ENCODE results near the gene PIGZ.

The PIGZ gene

GRCh38 chr3:196987022-196987421 is 18.4 kb upstream of the PIGZ start:
- Histone ChIP-seq H3K79me2 (ENCODE audit: low read length) (no peaks in the 10 kb centered on the region), H2AFZ (ENCODE audit: low read depth, low read length) (no peak overlapping the region), H3K4me3 (ENCODE audit: low read length) (no peak overlapping the region), H3K4me1 (ENCODE audit: low read length) (peaks cover 5% of the 10 kb centered on the region; the same call in 1 of the 2 replicates), H3K36me3 (replicated peaks; ENCODE audit: low read depth, low read length) (peaks cover 6% of the 10 kb centered on the region), H3K4me2 (ENCODE audit: low read length) (no peak overlapping the region), H3K27ac (ENCODE audit: low read length) (no peak overlapping the region), H3K9ac (ENCODE audit: low read length) (no peak overlapping the region), H4K20me1 (ENCODE audit: insufficient read depth, low read length) (no peaks in the 10 kb centered on the region), H3K9me3 (ENCODE audit: insufficient read depth, low read length) (peaks cover 10% of the 10 kb centered on the region), H3K27me3 (ENCODE audit: low read depth, low read length) (no peaks in the 10 kb centered on the region)
- TF ChIP-seq EZH2phosphoT487 (IDR thresholded peaks at IDR 0.05; ENCODE audit: low read depth) (no peak), CTCF (IDR thresholded peaks at IDR 0.05; ENCODE audit: low read depth, low read length) (no peak)

DNA sequence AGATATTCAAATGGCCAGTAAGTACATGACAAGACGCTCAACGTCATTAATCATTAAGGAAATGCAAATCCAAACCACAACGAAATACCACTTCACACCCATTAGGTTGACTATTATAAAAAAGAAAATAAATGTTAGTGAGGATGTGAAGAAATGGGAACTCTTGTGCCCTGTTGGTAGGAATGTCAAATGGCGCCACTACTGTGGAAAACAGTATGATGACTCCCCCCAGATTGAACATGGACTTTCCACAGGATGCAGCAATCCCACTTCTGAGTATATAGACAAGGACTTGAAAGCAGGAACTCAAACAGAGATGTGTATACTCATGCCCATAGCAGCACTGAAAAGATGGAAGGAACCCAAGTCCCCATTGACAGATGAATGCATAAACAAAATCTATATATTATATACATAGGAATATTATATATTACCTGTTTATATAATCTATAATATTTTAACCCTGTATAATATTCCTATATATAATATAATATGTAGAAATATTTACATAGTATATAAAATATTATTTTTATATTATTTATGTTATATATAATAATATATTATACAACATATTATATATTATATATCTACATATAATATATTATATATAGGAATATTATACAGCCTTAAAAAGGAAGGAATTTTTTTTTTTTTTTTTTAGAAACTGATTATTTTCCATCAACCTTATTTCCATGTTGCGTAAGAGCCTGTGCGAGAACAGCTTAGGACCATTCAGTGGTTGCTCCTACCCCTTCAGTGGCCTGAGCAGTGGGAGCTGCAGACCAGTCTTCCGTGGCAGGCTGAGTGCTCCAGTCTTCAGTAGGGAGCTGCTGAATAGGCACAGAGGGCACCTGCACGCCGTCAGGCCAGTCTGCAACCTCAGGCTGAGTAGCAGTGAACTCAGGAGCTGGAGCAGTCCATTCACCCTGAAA is 17.6 kb upstream of the PIGZ start:
- Histone ChIP-seq H2AFZ (ENCODE audit: low read depth, low read length) (no peak overlapping the region), H3K27me3 (ENCODE audit: low read depth, low read length) (no peaks in the 10 kb centered on the region), H4K20me1 (ENCODE audit: insufficient read depth, low read length) (no peaks in the 10 kb centered on the region), H3K27ac (ENCODE audit: low read length) (no peak overlapping the region), H3K4me1 (ENCODE audit: low read length) (peaks cover 5% of the 10 kb centered on the region; the same call in 1 of the 2 replicates), H3K36me3 (replicated peaks; ENCODE audit: low read depth, low read length) (peaks cover 6% of the 10 kb centered on the region), H3K9me3 (ENCODE audit: insufficient read depth, low read length) (peaks cover 10% of the 10 kb centered on the region), H3K79me2 (ENCODE audit: low read length) (no peaks in the 10 kb centered on the region), H3K4me3 (ENCODE audit: low read length) (no peak overlapping the region), H3K4me2 (ENCODE audit: low read length) (no peak overlapping the region), H3K9ac (ENCODE audit: low read length) (no peak overlapping the region)
- TF ChIP-seq EZH2phosphoT487 (IDR thresholded peaks at IDR 0.05; ENCODE audit: low read depth) (no peak), CTCF (IDR thresholded peaks at IDR 0.05; ENCODE audit: low read depth, low read length) (no peak)

DNA sequence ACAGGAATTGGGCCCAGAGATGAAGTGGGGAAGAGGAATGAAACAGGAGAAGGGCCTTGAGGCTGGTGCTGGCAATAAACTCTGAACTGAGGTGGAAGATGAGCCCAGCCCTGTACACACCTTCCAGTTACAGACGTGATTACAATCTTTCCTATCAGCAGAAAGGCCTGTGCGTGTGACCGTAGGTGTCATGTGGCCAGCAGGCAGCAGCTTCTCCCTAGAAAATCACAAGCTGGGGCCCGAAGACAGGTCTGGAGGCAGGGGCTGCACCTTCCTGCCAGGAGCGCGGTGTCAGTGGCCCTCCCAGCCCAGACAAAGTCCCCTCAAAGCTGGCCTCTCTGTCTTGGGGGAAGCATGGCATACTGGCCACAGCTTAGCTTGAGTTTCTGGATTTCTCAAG is 16.7 kb upstream of the PIGZ start:
- Histone ChIP-seq H3K27ac (ENCODE audit: low read length) (no peak overlapping the region), H2AFZ (ENCODE audit: low read depth, low read length) (no peak overlapping the region)
- TF ChIP-seq CTCF (IDR thresholded peaks at IDR 0.05; ENCODE audit: low read depth, low read length) (no peak), EZH2phosphoT487 (IDR thresholded peaks at IDR 0.05; ENCODE audit: low read depth) (no peak)

GRCh38 chr3:196983186-196983585 is 14.6 kb upstream of the PIGZ start:
- peaks cover 4% of the 10 kb centered on the region; the same call in 1 of the 2 replicates for H3K4me1 ChIP-seq (ENCODE audit: low read length)
- H4K20me1 ChIP-seq (ENCODE audit: insufficient read depth, low read length): no peaks in the 10 kb centered on the region
- peaks cover 10% of the 10 kb centered on the region for H3K9me3 ChIP-seq (ENCODE audit: insufficient read depth, low read length)
- TF ChIP-seq EZH2phosphoT487 (IDR thresholded peaks at IDR 0.05; ENCODE audit: low read depth) (no peak), CTCF (IDR thresholded peaks at IDR 0.05; ENCODE audit: low read depth, low read length) (no peak)
- no peak overlapping the region for H3K9ac ChIP-seq (ENCODE audit: low read length)
- no peaks in the 10 kb centered on the region for H3K27me3 ChIP-seq (ENCODE audit: low read depth, low read length)
- H3K27ac ChIP-seq (ENCODE audit: low read length): no peak overlapping the region
- no peak overlapping the region for H3K4me3 ChIP-seq (ENCODE audit: low read length)
- H3K79me2 ChIP-seq (ENCODE audit: low read length): no peaks in the 10 kb centered on the region
- H2AFZ ChIP-seq (ENCODE audit: low read depth, low read length): no peak overlapping the region
- no peak overlapping the region for H3K4me2 ChIP-seq (ENCODE audit: low read length)
- H3K36me3 ChIP-seq (replicated peaks; ENCODE audit: low read depth, low read length): peaks cover 6% of the 10 kb centered on the region

More for the DNA sequence above, 16.7 kb upstream of the PIGZ start:
- H3K9ac ChIP-seq (ENCODE audit: low read length): no peak overlapping the region
- no peak overlapping the region for H3K4me3 ChIP-seq (ENCODE audit: low read length)
- peaks cover 10% of the 10 kb centered on the region for H3K9me3 ChIP-seq (ENCODE audit: insufficient read depth, low read length)
- no peaks in the 10 kb centered on the region for H3K79me2 ChIP-seq (ENCODE audit: low read length)
- no peaks in the 10 kb centered on the region for H3K27me3 ChIP-seq (ENCODE audit: low read depth, low read length)
- H3K4me1 ChIP-seq (ENCODE audit: low read length): peaks cover 5% of the 10 kb centered on the region; the same call in 1 of the 2 replicates
- no peaks in the 10 kb centered on the region for H4K20me1 ChIP-seq (ENCODE audit: insufficient read depth, low read length)
- H3K4me2 ChIP-seq (ENCODE audit: low read length): no peak overlapping the region
- H3K36me3 ChIP-seq (replicated peaks; ENCODE audit: low read depth, low read length): peaks cover 6% of the 10 kb centered on the region

All from OCI-LY3 (cell line).